ENCODE data around the gene AFAP1L1. TPM values are rescaled to one million over a fixed set of nuclear protein-coding genes. Genes with fewer than 3 reads are reported as not detected.

AFAP1L1 gene
- 15.2 TPM for total RNA-seq (2021; ENCODE audit: unreplicated experiment)
- polyA plus RNA-seq (2012; ENCODE audit: insufficient read length), result 20.0 TPM
- Bru-seq, nascent RNA, result percentile 54 among the genes with signal in this experiment
- BruChase-seq, experiment 1, labeled RNA remaining after a 2-hour chase, result percentile 50 among the genes with signal in this experiment
- BruChase-seq, experiment 2, labeled RNA remaining after a 6-hour chase, result percentile 55 among the genes with signal in this experiment
- long read RNA-seq, full-length matches to known transcripts, result 52 of 75 reads
- long read RNA-seq, partial matches to known transcripts, result 10 of 75 reads
- long read RNA-seq, other reads (novel, unspliced or antisense), result 13 of 75 reads

GRCh38 chr5:149271716-149272563, at the start of gene AFAP1L1:
Gene AFAP1L1 (plus strand): TSS chr5:149271859. CDS start chr5:149271969, 110 bp downstream.
- intact Hi-C loops (cut with micrococcal nuclease; ENCODE audit: unreplicated experiment), result loop anchor here (5.0 kb wide), 1 partner anchor 290 kb away; no protein-coding TSS in a partner anchor
- H3K27ac ChIP-seq (ENCODE audit: low read length), result peak within 1 kb of the TSS; percentile 74
- H3K4me3 ChIP-seq (ENCODE audit: low read depth in 2 of 2, low read length in 2 of 2), result peak within 1 kb of the TSS; percentile 54 to 83
- in situ Hi-C loops (cut with HindIII; ENCODE audit: low pct_unique_long_range_greater_than_20kb, low sequenced_read_pairs), result loop anchor here (25.0 kb wide), 1 partner anchor 135 kb away; the partner anchor contains the start of gene ABLIM3
- no peaks in the 10 kb centered on the region for H3K27me3 ChIP-seq (ENCODE audit: control insufficient read depth, insufficient read depth, low read length)
- ATAC-seq, result peak; percentile 88
- POLR2A ChIA-PET, result no interaction called here
- H3K36me3 ChIP-seq (ENCODE audit: control insufficient read depth, insufficient read depth, low read length), result no peaks in the 10 kb centered on the region
- H3K9me3 ChIP-seq (ENCODE audit: control insufficient read depth, insufficient read depth, low read depth, low read length), result peaks cover 6% of the 10 kb centered on the region; the same call in 1 of the 2 replicates
- CTCF ChIA-PET, result no interaction called here
- BruUV-seq (replicated peaks), result no TSS peak
- TF ChIP-seq TCF7L2 (IDR thresholded peaks at IDR 0.05; ENCODE audit: low read depth, low read length) (no peak), CTCF (IDR thresholded peaks at IDR 0.05) (no peak), SIN3A (IDR thresholded peaks at IDR 0.05; ENCODE audit: borderline replicate concordance, insufficient read depth, low read depth, low read length) (no peak), POLR2AphosphoS5 (IDR thresholded peaks at IDR 0.05; ENCODE audit: low read depth, low read length) (peak; percentile 43)
- TF ChIP-seq, protein P1, sequence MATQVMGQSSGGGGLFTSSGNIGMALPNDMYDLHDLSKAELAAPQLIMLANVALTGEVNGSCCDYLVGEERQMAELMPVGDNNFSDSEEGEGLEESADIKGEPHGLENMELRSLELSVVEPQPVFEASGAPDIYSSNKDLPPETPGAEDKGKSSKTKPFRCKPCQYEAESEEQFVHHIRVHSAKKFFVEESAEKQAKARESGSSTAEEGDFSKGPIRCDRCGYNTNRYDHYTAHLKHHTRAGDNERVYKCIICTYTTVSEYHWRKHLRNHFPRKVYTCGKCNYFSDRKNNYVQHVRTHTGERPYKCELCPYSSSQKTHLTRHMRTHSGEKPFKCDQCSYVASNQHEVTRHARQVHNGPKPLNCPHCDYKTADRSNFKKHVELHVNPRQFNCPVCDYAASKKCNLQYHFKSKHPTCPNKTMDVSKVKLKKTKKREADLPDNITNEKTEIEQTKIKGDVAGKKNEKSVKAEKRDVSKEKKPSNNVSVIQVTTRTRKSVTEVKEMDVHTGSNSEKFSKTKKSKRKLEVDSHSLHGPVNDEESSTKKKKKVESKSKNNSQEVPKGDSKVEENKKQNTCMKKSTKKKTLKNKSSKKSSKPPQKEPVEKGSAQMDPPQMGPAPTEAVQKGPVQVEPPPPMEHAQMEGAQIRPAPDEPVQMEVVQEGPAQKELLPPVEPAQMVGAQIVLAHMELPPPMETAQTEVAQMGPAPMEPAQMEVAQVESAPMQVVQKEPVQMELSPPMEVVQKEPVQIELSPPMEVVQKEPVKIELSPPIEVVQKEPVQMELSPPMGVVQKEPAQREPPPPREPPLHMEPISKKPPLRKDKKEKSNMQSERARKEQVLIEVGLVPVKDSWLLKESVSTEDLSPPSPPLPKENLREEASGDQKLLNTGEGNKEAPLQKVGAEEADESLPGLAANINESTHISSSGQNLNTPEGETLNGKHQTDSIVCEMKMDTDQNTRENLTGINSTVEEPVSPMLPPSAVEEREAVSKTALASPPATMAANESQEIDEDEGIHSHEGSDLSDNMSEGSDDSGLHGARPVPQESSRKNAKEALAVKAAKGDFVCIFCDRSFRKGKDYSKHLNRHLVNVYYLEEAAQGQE (IDR thresholded peaks at IDR 0.05; ENCODE audit: insufficient read depth in 1 of 2, low read depth in 2 of 2, low read length in 1 of 2), result no peak
- peaks cover 10% of the 10 kb centered on the region; the same call in 1 of the 2 replicates for H3K4me1 ChIP-seq (ENCODE audit: control insufficient read depth, insufficient read depth, low read length)
- DNase-seq (ENCODE audit: low read depth, low spot score), result no peak

DNA sequence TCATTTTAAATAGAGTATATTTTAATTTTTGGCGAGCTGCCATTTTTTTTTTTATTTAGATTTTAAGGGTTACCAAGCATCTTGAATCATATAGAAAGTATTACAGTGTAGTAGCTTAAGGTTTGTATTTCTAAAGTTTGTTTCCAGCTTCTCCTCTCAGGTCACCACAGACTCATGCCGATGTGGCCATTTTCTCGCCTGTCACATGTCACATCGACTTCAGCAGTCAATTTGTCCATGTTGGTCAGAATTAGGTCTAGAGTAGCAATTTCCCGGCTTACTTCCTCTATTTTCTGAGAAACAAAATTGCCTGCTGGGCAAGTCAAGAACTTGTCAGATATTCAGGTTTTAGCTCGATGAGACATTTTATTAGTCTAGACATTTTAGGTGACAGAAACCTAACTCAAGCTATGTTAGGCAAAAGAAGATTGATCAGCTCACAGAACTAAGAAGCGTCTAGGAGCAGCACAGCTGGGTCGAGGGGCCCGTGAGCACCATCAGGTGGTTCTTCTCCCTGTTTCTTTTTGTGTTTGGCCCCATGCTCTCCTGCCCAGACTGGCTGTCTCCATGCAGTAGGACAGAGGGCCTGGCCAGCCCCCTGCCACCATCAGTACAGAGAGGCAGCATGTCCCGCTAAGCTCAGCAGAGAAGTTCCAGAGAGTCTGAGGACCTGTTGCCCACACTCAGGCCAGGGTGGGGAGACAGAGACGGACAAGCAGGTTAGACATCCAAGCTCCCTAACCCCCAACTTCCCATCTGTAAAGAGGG, 48.4 kb upstream of the AFAP1L1 start:
- ATAC-seq (no peak), DNase-seq (ENCODE audit: low read depth, low spot score) (no peak)
- BruUV-seq (replicated peaks), result no TSS peak
- no peaks in the 10 kb centered on the region for H3K4me1 ChIP-seq (ENCODE audit: control insufficient read depth, insufficient read depth, low read length)
- H3K27ac ChIP-seq (ENCODE audit: low read length), result no peak overlapping the region
- no peak overlapping the region for H3K4me3 ChIP-seq (ENCODE audit: low read depth in 2 of 2, low read length in 2 of 2)
- in situ Hi-C loops (cut with HindIII; ENCODE audit: low pct_unique_long_range_greater_than_20kb, low sequenced_read_pairs), result no loop called here
- H3K27me3 ChIP-seq (ENCODE audit: control insufficient read depth, insufficient read depth, low read length), result no peaks in the 10 kb centered on the region
- ChIA-PET POLR2A (interaction anchor here (0.5 to 0.7 kb wide), 2 partner anchors 56 to 393 kb away, joined by 3 to 4 read pairs; no protein-coding TSS in a partner anchor), CTCF (interaction anchor here (0.6 kb wide), 1 partner anchor 62 kb away, joined by 9 read pairs; no protein-coding TSS in a partner anchor)
- TF ChIP-seq CTCF (IDR thresholded peaks at IDR 0.05) (no peak), POLR2AphosphoS5 (IDR thresholded peaks at IDR 0.05; ENCODE audit: low read depth, low read length) (no peak), TCF7L2 (IDR thresholded peaks at IDR 0.05; ENCODE audit: low read depth, low read length) (no peak), SIN3A (IDR thresholded peaks at IDR 0.05; ENCODE audit: borderline replicate concordance, insufficient read depth, low read depth, low read length) (no peak)
- TF ChIP-seq, protein P1 (IDR thresholded peaks at IDR 0.05; ENCODE audit: insufficient read depth in 1 of 2, low read depth in 2 of 2, low read length in 1 of 2), result no peak
- no peaks in the 10 kb centered on the region for H3K9me3 ChIP-seq (ENCODE audit: control insufficient read depth, insufficient read depth, low read depth, low read length)
- H3K36me3 ChIP-seq (ENCODE audit: control insufficient read depth, insufficient read depth, low read length), result no peaks in the 10 kb centered on the region
- intact Hi-C loops (cut with micrococcal nuclease; ENCODE audit: unreplicated experiment), result no loop called here
